ENCODE results near the gene EDC4. TPM values are rescaled to one million over a fixed set of nuclear protein-coding genes. Genes with fewer than 3 reads are reported as not detected.

Gene EDC4
- total RNA-seq, 2 experiments from 2014 or later: 86.6 to 89.6 TPM

DNA sequence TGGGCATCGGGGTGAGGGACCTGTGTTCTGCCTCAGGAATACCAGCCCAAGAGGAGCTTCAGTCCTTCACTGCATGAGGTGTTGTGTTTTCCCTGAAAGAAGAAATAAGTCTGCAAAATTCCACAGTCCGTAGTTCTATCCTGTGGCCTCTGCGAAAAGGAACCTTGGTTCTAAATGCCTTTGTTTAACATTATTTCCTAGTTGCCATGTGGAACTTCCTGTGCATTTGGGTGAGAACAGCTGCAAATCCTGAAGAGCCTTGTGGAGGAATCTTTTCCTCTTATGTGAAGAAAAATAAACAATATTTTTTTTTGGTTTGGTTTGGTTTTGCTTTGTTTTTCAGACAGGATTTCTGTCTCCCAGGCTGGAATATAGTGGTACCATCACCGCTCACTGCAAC, 30.0 kb downstream of the EDC4 start:
- POLR2A ChIA-PET: no interaction called here
- intact Hi-C loops (cut with micrococcal nuclease; ENCODE audit: unreplicated experiment): no loop called here
- Histone ChIP-seq H3K9me2 (ENCODE audit: insufficient read depth, low read length) (no peaks in the 10 kb centered on the region), H3K4me3 (ENCODE audit: low read depth, low read length, poor library complexity, severe bottlenecking) (no peak overlapping the region), H3K9me3 (ENCODE audit: low read length) (no peaks in the 10 kb centered on the region), H3K79me2 (ENCODE audit: insufficient read depth, low read depth, low read length) (no peaks in the 10 kb centered on the region), H2AFZ (ENCODE audit: low read length) (no peak overlapping the region), H3K27ac (ENCODE audit: low read depth, low read length, poor library complexity, severe bottlenecking) (no peak overlapping the region), H3K36me3 (ENCODE audit: insufficient read depth, low read length) (no peaks in the 10 kb centered on the region), H3K4me1 (ENCODE audit: insufficient read depth, low read length, poor library complexity, severe bottlenecking) (no peaks in the 10 kb centered on the region), H4K20me1 (ENCODE audit: insufficient read depth, low read length) (no peaks in the 10 kb centered on the region), H3K4me2 (ENCODE audit: low read length) (no peak overlapping the region)
- BruUV-seq (replicated peaks): no TSS peak
- no peak for DNase-seq (ENCODE audit: low spot score)
- no peak for TF ChIP-seq EZH2phosphoT487 (IDR thresholded peaks at IDR 0.05; ENCODE audit: borderline replicate concordance, low read depth, low read length)
- CTCF ChIA-PET (ENCODE audit: unreplicated experiment): no interaction called here

DNA sequence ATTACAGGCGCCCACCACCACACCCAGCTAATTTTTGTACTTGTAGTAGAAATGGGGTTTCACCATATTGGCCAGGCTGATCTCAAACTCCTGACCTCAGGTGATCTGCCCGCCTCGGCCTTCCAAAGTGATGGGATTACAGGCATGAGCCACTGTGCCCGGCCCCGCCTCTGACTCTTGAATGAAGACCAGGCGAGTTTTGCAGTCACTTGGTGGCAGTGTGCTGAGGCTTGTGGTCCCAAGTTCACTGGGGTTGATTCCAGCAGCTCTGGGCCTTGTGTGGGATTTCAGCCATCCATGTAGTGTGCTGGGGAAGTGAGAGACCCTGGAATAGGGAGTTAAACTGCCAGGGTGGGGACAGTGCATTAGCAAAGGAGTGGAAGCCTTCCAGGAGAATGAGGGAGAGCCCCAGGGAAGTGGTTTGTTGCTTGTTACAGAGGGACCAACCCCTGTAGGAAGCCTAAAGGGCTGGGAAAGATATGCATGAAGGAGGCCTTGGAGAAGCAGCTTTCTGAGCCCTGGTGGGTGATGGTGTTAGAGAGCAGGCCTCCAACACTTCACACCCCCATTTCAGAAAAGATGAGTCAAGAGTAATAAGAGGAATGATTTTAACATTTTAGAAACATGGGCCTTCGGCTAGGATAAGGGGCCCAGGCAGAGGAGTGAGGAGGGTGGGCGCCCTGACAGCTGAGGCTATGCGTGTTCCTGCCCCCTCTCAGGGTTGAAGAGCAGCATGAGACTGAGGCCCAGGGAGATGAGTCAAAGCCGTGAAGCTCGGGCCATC, 34.7 kb downstream of the EDC4 start:
- ChIA-PET CTCF (ENCODE audit: unreplicated experiment) (no interaction called here), POLR2A (interaction anchor here (0.6 kb wide), 1 partner anchor 783 kb away, joined by 3 read pairs; no protein-coding TSS in a partner anchor)
- BruUV-seq (replicated peaks): no TSS peak
- H4K20me1 ChIP-seq (ENCODE audit: insufficient read depth, low read length): no peaks in the 10 kb centered on the region
- intact Hi-C loops (cut with micrococcal nuclease; ENCODE audit: unreplicated experiment): no loop called here
- TF ChIP-seq, protein P1, sequence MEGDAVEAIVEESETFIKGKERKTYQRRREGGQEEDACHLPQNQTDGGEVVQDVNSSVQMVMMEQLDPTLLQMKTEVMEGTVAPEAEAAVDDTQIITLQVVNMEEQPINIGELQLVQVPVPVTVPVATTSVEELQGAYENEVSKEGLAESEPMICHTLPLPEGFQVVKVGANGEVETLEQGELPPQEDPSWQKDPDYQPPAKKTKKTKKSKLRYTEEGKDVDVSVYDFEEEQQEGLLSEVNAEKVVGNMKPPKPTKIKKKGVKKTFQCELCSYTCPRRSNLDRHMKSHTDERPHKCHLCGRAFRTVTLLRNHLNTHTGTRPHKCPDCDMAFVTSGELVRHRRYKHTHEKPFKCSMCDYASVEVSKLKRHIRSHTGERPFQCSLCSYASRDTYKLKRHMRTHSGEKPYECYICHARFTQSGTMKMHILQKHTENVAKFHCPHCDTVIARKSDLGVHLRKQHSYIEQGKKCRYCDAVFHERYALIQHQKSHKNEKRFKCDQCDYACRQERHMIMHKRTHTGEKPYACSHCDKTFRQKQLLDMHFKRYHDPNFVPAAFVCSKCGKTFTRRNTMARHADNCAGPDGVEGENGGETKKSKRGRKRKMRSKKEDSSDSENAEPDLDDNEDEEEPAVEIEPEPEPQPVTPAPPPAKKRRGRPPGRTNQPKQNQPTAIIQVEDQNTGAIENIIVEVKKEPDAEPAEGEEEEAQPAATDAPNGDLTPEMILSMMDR (conservative IDR thresholded peaks at IDR 0.05; ENCODE audit: low read length): no peak
- TF ChIP-seq EZH2phosphoT487 (IDR thresholded peaks at IDR 0.05; ENCODE audit: borderline replicate concordance, low read depth, low read length): no peak
- peaks cover 12% of the 10 kb centered on the region; the same call in 1 of the 2 replicates for H3K36me3 ChIP-seq (ENCODE audit: insufficient read depth, low read length)
- no peaks in the 10 kb centered on the region for H3K9me2 ChIP-seq (ENCODE audit: insufficient read depth, low read length)
- no peak overlapping the region for H3K4me3 ChIP-seq (ENCODE audit: low read depth, low read length, poor library complexity, severe bottlenecking)
- no peak overlapping the region for H3K27ac ChIP-seq (ENCODE audit: low read depth, low read length, poor library complexity, severe bottlenecking)
- H3K4me2 ChIP-seq (ENCODE audit: low read length): no peak overlapping the region
- no peaks in the 10 kb centered on the region for H3K79me2 ChIP-seq (ENCODE audit: insufficient read depth, low read depth, low read length)
- DNase-seq (ENCODE audit: low spot score): no peak
- H3K4me1 ChIP-seq (ENCODE audit: insufficient read depth, low read length, poor library complexity, severe bottlenecking): peaks cover 5% of the 10 kb centered on the region
- no peak overlapping the region for H2AFZ ChIP-seq (ENCODE audit: low read length)
- no peaks in the 10 kb centered on the region for H3K9me3 ChIP-seq (ENCODE audit: low read length)

DNA sequence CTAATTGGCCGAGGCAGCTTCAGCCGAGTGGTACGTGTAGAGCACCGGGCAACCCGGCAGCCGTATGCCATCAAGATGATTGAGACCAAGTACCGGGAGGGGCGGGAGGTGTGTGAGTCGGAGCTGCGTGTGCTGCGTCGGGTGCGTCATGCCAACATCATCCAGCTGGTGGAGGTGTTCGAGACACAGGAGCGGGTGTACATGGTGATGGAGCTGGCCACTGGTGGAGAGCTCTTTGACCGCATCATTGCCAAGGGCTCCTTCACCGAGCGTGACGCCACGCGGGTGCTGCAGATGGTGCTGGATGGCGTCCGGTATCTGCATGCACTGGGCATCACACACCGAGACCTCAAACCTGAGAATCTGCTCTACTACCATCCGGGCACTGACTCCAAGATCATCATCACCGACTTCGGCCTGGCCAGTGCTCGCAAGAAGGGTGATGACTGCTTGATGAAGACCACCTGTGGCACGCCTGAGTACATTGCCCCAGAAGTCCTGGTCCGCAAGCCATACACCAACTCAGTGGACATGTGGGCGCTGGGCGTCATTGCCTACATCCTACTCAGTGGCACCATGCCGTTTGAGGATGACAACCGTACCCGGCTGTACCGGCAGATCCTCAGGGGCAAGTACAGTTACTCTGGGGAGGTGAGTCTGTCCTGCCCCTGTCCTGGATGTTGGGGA, 36.3 kb downstream of the EDC4 start:
- ChIA-PET CTCF (ENCODE audit: unreplicated experiment) (no interaction called here), POLR2A (no interaction called here)
- DNase-seq (ENCODE audit: low spot score): no peak
- Histone ChIP-seq H4K20me1 (ENCODE audit: insufficient read depth, low read length) (no peaks in the 10 kb centered on the region), H3K4me3 (ENCODE audit: low read depth, low read length, poor library complexity, severe bottlenecking) (no peak overlapping the region), H3K4me2 (ENCODE audit: low read length) (no peak overlapping the region), H3K36me3 (ENCODE audit: insufficient read depth, low read length) (peaks cover 12% of the 10 kb centered on the region; the same call in 1 of the 2 replicates), H3K9me2 (ENCODE audit: insufficient read depth, low read length) (no peaks in the 10 kb centered on the region), H3K4me1 (ENCODE audit: insufficient read depth, low read length, poor library complexity, severe bottlenecking) (peaks cover 5% of the 10 kb centered on the region), H2AFZ (ENCODE audit: low read length) (no peak overlapping the region), H3K9me3 (ENCODE audit: low read length) (no peaks in the 10 kb centered on the region), H3K79me2 (ENCODE audit: insufficient read depth, low read depth, low read length) (no peaks in the 10 kb centered on the region), H3K27ac (ENCODE audit: low read depth, low read length, poor library complexity, severe bottlenecking) (no peak overlapping the region)
- BruUV-seq (replicated peaks): TSS peak; percentile 53
- intact Hi-C loops (cut with micrococcal nuclease; ENCODE audit: unreplicated experiment): no loop called here
- TF ChIP-seq, protein P1 (conservative IDR thresholded peaks at IDR 0.05; ENCODE audit: low read length): no peak
- no peak for TF ChIP-seq EZH2phosphoT487 (IDR thresholded peaks at IDR 0.05; ENCODE audit: borderline replicate concordance, low read depth, low read length)

All from OCI-LY7 (cell line).